T-helper 17 cell (primary cell): ENCODE data around the gene FGF21. TPM values are rescaled to one million over a fixed set of nuclear protein-coding genes. Genes with fewer than 3 reads are reported as not detected.

Experiments
- total RNA-seq, 4 donors: library from RNA in 2 of 4; stranded (reverse) in 2 of 4; gene quantifications; one replicate each; pipeline ENCODE4 v1.2.3 and lab custom pipeline; 2022 to 2026

The FGF21 gene
- total RNA-seq, 2 donors from 2014 or later, result not detected

Other genes starting within 250 kb of the FGF21 start
- 10 to 100 TPM; 11.5 to 18.4 TPM for gene LMTK3, start 243.7 kb upstream of the FGF21 start, total RNA-seq
- gene SULT2B1, start 203.4 kb upstream of the FGF21 start, total RNA-seq, result not detected
- gene SPACA4, start 148.8 kb upstream of the FGF21 start, total RNA-seq, result not detected
- gene FAM83E, start 140.4 kb upstream of the FGF21 start, total RNA-seq, result 1 to 10 TPM; 3.1 to 3.6 TPM
- 1,000 to 10,000 TPM; 2,478 to 2,506 TPM for gene RPL18, start 136.3 kb upstream of the FGF21 start, total RNA-seq
- gene SPHK2, start 136.0 kb upstream of the FGF21 start, total RNA-seq, result 10 to 100 TPM; 11.9 to 12.6 TPM
- 10 to 100 TPM; 29.7 to 38.2 TPM for gene DBP, start 118.1 kb upstream of the FGF21 start, total RNA-seq
- gene CA11, start 109.3 kb upstream of the FGF21 start, total RNA-seq, result 1 to 10 TPM; 7.4 to 9.6 TPM
- gene NTN5, start 82.5 kb upstream of the FGF21 start, total RNA-seq, result 1 to 10 TPM; 2.8 to 3.4 TPM
- not detected for gene FUT2, start 59.6 kb upstream of the FGF21 start, total RNA-seq
- gene MAMSTR, start 35.8 kb upstream of the FGF21 start, total RNA-seq, result under 1 TPM; 0.42 to 0.60 TPM
- under 1 TPM; 0.10 to 0.12 TPM for gene RASIP1, start 14.9 kb upstream of the FGF21 start, total RNA-seq
- gene IZUMO1, start 8.6 kb upstream of the FGF21 start, total RNA-seq, result not detected
- gene FUT1, start 2.9 kb upstream of the FGF21 start, total RNA-seq, result under 1 TPM; 0.07 to 0.16 TPM
- 10 to 100 TPM; 14.0 to 14.6 TPM for gene BCAT2, start 55.5 kb downstream of the FGF21 start, total RNA-seq
- under 1 TPM in 1 of 2 donors, not detected in 1; 0.44 TPM for gene HSD17B14, start 81.0 kb downstream of the FGF21 start, total RNA-seq
- gene PLEKHA4, start 113.1 kb downstream of the FGF21 start, total RNA-seq, result 1 to 10 TPM in 1 of 2 donors, under 1 TPM in 1; 0.42 to 3.0 TPM
- 1,000 to 10,000 TPM in 1 of 2 donors, 100 to 1,000 TPM in 1; 954 to 1,165 TPM for gene PPP1R15A, start 116.9 kb downstream of the FGF21 start, total RNA-seq
- gene TULP2, start 143.2 kb downstream of the FGF21 start, total RNA-seq, result not detected
- gene NUCB1, start 144.8 kb downstream of the FGF21 start, total RNA-seq, result 100 to 1,000 TPM; 118 to 135 TPM
- under 1 TPM; 0.50 to 0.86 TPM for gene DHDH, start 178.2 kb downstream of the FGF21 start, total RNA-seq
- gene BAX, start 199.4 kb downstream of the FGF21 start, total RNA-seq, result 100 to 1,000 TPM in 1 of 2 donors, 10 to 100 TPM in 1; 89.2 to 104 TPM
- gene FTL, start 209.8 kb downstream of the FGF21 start, total RNA-seq, result 100 to 1,000 TPM; 612 to 898 TPM
- gene GYS1, start 237.8 kb downstream of the FGF21 start, total RNA-seq, result 10 to 100 TPM; 21.6 to 24.2 TPM
- 10 to 100 TPM; 20.2 to 25.5 TPM for gene RUVBL2, start 238.4 kb downstream of the FGF21 start, total RNA-seq